Hepatocyte (in vitro differentiated cells): ENCODE data around the gene EXOC6B.

Source experiments
- EZH2 ChIP-seq: fragments of 200-600 bp; sonication (generic); IDR thresholded peaks from 2 replicates; pipeline ENCODE4 v1.6.1; 2016; ENCODE audit warnings: antibody characterized with exemption, mild to moderate bottlenecking, borderline replicate concordance
- TF ChIP-seq, protein P1 (sequence below): fragments of 200-600 bp; sonication (generic); IDR thresholded peaks from 2 replicates; pipeline ENCODE4 v1.5.1; 2016; ENCODE audit warnings: antibody characterized with exemption, mild to moderate bottlenecking; ENCODE audit not compliant: poor library complexity

- TF ChIP-seq, protein P1, sequence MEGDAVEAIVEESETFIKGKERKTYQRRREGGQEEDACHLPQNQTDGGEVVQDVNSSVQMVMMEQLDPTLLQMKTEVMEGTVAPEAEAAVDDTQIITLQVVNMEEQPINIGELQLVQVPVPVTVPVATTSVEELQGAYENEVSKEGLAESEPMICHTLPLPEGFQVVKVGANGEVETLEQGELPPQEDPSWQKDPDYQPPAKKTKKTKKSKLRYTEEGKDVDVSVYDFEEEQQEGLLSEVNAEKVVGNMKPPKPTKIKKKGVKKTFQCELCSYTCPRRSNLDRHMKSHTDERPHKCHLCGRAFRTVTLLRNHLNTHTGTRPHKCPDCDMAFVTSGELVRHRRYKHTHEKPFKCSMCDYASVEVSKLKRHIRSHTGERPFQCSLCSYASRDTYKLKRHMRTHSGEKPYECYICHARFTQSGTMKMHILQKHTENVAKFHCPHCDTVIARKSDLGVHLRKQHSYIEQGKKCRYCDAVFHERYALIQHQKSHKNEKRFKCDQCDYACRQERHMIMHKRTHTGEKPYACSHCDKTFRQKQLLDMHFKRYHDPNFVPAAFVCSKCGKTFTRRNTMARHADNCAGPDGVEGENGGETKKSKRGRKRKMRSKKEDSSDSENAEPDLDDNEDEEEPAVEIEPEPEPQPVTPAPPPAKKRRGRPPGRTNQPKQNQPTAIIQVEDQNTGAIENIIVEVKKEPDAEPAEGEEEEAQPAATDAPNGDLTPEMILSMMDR = no peak
- no peak for TF ChIP-seq EZH2
Observed at GRCh38 chr2:72172478-72172877, 653.4 kb downstream of the EXOC6B start.
